ENCODE data around the gene TRIM66. TPM values are rescaled to one million over a fixed set of nuclear protein-coding genes. Genes with fewer than 3 reads are reported as not detected.

The TRIM66 gene
- total and polyA plus RNA-seq, 9 of the 15 experiments (the other 6 are each of a cell fraction or from before 2014, with no cell fraction given): 1.1 to 7.3 (median 4.9) TPM

- Histone ChIP-seq H3K9me3 (replicated peaks; ENCODE audit: control insufficient read depth, insufficient read depth, low read depth, low read length) (no peaks in the 10 kb centered on the region), H3K27me3 (ENCODE audit: control insufficient read depth in 2 of 2, insufficient read depth in 2 of 2, low read length in 2 of 2) (peaks cover 13 to 23% of the 10 kb centered on the region in 2 experiments; a peak in 4 of 5 replicates), H3K27ac (ENCODE audit: extremely low read depth, low read depth, low read length) (no peak overlapping the region), H3K36me3 (ENCODE audit: control insufficient read depth, insufficient read depth, low read length) (no peaks in the 10 kb centered on the region), H4K20me1 (replicated peaks; ENCODE audit: control insufficient read depth, insufficient read depth, low read length) (no peaks in the 10 kb centered on the region), H3K9ac (ENCODE audit: insufficient read depth in 1 of 2, low read depth in 2 of 2, low read length in 2 of 2) (no peak overlapping the region), H3K9me1 (ENCODE audit: control insufficient read depth, insufficient read depth, low read length) (no peaks in the 10 kb centered on the region), H3K4me3 (no peak overlapping the region), H3K4me2 (ENCODE audit: insufficient read depth, low read length) (no peak overlapping the region), H2AFZ (ENCODE audit: low read depth, low read length) (no peak overlapping the region), H3K79me2 (ENCODE audit: control insufficient read depth, insufficient read depth, low read length) (no peaks in the 10 kb centered on the region), H3K4me1 (replicated peaks in 1 of 2; ENCODE audit: control insufficient read depth in 2 of 2, insufficient read depth in 2 of 2, low read length in 2 of 2) (peaks cover 0 to 7% of the 10 kb centered on the region in 2 experiments; a peak in 2 of 5 replicates)
- FAIRE-seq (no peak), DNase-seq (ENCODE audit: extremely low read depth in 1 of 4, low spot score in 3 of 4) (no peak), ATAC-seq (no peak)
- WGBS (ENCODE audit: insufficient coverage, low coverage, missing lambda C conversion rate): 3% methylated on average over 7 of the region's 7 CpGs
- intact Hi-C loops (cut with micrococcal nuclease): no loop called here
- in situ Hi-C loops (cut with MboI): no loop called here
- CTCF ChIA-PET (ENCODE audit: low intra/inter-chr PET ratio): no interaction called here
- no peak for TF ChIP-seq YY1 (IDR thresholded peaks at IDR 0.05; ENCODE audit: borderline replicate concordance in 1 of 3, control insufficient read depth in 1 of 3, extremely low read depth in 1 of 3, insufficient read depth in 3 of 3, insufficient read length in 1 of 3, insufficient replicate concordance in 2 of 3, low read depth in 1 of 3, low read length in 2 of 3)
- TF ChIP-seq NFE2 (IDR thresholded peaks at IDR 0.05; ENCODE audit: low read depth): no peak
- BruUV-seq (replicated peaks): no TSS peak
- POLR2A ChIA-PET: no interaction called here
Observed at GRCh38 chr11:8593455-8593854, 89.0 kb downstream of the TRIM66 start.

- no peaks in the 10 kb centered on the region for H4K20me1 ChIP-seq (replicated peaks; ENCODE audit: control insufficient read depth, insufficient read depth, low read length)
- no peaks in the 10 kb centered on the region for H3K79me2 ChIP-seq (ENCODE audit: control insufficient read depth, insufficient read depth, low read length)
- ChIA-PET POLR2A (no interaction called here), CTCF (ENCODE audit: low intra/inter-chr PET ratio) (no interaction called here)
- no peaks in the 10 kb centered on the region for H3K9me3 ChIP-seq (replicated peaks; ENCODE audit: control insufficient read depth, insufficient read depth, low read depth, low read length)
- H3K36me3 ChIP-seq (ENCODE audit: control insufficient read depth, insufficient read depth, low read length): no peaks in the 10 kb centered on the region
- in situ Hi-C loops (cut with MboI): no loop called here
- DNase-seq (ENCODE audit: extremely low read depth in 1 of 4, low spot score in 3 of 4): no peak
- H3K9ac ChIP-seq (ENCODE audit: insufficient read depth in 1 of 2, low read depth in 2 of 2, low read length in 2 of 2): no peak overlapping the region
- H3K27ac ChIP-seq (ENCODE audit: extremely low read depth, low read depth, low read length): no peak overlapping the region
- no peak overlapping the region for H2AFZ ChIP-seq (ENCODE audit: low read depth, low read length)
- intact Hi-C loops (cut with micrococcal nuclease): no loop called here
- no peak for FAIRE-seq
- no peaks in the 10 kb centered on the region; a peak in 2 of 5 replicates for H3K27me3 ChIP-seq (ENCODE audit: control insufficient read depth in 2 of 2, insufficient read depth in 2 of 2, low read length in 2 of 2)
- no peaks in the 10 kb centered on the region for H3K9me1 ChIP-seq (ENCODE audit: control insufficient read depth, insufficient read depth, low read length)
- no peak overlapping the region for H3K4me3 ChIP-seq
- no peaks in the 10 kb centered on the region for H3K4me1 ChIP-seq (replicated peaks in 1 of 2; ENCODE audit: control insufficient read depth in 2 of 2, insufficient read depth in 2 of 2, low read length in 2 of 2)
- H3K4me2 ChIP-seq (ENCODE audit: insufficient read depth, low read length): no peak overlapping the region
- ATAC-seq: no peak
- peak in 1 of 2 experiments; percentile 47; a peak in 1 of 4 replicates for TF ChIP-seq SRF (CRISPR knock-in tag; IDR thresholded peaks at IDR 0.05)
- TF ChIP-seq ZNF511 (CRISPR knock-in tag; IDR thresholded peaks at IDR 0.05): no peak
- no TSS peak for BruUV-seq (replicated peaks)
Observed at GRCh38 chr11:8587915-8588314, 94.5 kb downstream of the TRIM66 start.

Measured in K562 (cell line).